Right atrium auricular region (tissue), 2 donors: ENCODE measurements around the gene TRIO. TPM values are rescaled to one million over a fixed set of nuclear protein-coding genes. Genes with fewer than 3 reads are reported as not detected.

Source experiments
- DNase-seq: peaks from one replicate; pipeline ENCODE4 v3.0.0-alpha.2; 2019; ENCODE audit warnings: low spot score
- H3K27ac ChIP-seq, 2 donors: fragments of 200-600 bp; sonication (generic); 1 replicate in 1 of 2; 2 replicates in 1 of 2; pipeline ENCODE4 v1.5.1; 2016 to 2019
- H3K27me3 ChIP-seq, 2 donors: fragments of 200-600 bp; sonication (generic); one replicate each; pipeline versions ENCODE4 v1.5.1 to v1.6.0; 2017 to 2019
- H3K36me3 ChIP-seq: fragments of 200-600 bp; sonication (generic); one replicate; pipeline ENCODE4 v1.5.1; 2016
- H3K4me1 ChIP-seq, 2 donors: fragments of 200-600 bp; sonication (generic); one replicate each; pipeline versions ENCODE4 v1.5.1 to v1.6.0; 2017 to 2019
- H3K4me3 ChIP-seq, 2 donors: fragments of 200-600 bp; sonication (generic); 1 replicate in 1 of 2; 2 replicates in 1 of 2; pipeline ENCODE4 v1.5.1; 2017 to 2019; ENCODE audit warnings: mild to moderate bottlenecking in 1 of 2, moderate library complexity in 1 of 2
- H3K9me3 ChIP-seq, 2 donors: fragments of 200-600 bp; sonication (generic); one replicate each; pipeline ENCODE4 v1.5.1; 2019
- total RNA-seq, 2 donors: library from RNA; depleted of rRNA; stranded (reverse); fragments of >200 nt; gene quantifications; one replicate each; pipeline ENCODE4 v1.1.0, GENCODE V29; 2016
- TF ChIP-seq, protein P1 (sequence below), 2 donors: fragments of 200-600 bp; sonication (generic); IDR thresholded peaks; one replicate each; pipeline ENCODE4 v1.5.1; 2019; ENCODE audit warnings: antibody characterized with exemption in 2 of 2

Gene TRIO
- total RNA-seq, 2 donors from 2014 or later, result 51.6 to 67.0 TPM

- TF ChIP-seq, protein P1, sequence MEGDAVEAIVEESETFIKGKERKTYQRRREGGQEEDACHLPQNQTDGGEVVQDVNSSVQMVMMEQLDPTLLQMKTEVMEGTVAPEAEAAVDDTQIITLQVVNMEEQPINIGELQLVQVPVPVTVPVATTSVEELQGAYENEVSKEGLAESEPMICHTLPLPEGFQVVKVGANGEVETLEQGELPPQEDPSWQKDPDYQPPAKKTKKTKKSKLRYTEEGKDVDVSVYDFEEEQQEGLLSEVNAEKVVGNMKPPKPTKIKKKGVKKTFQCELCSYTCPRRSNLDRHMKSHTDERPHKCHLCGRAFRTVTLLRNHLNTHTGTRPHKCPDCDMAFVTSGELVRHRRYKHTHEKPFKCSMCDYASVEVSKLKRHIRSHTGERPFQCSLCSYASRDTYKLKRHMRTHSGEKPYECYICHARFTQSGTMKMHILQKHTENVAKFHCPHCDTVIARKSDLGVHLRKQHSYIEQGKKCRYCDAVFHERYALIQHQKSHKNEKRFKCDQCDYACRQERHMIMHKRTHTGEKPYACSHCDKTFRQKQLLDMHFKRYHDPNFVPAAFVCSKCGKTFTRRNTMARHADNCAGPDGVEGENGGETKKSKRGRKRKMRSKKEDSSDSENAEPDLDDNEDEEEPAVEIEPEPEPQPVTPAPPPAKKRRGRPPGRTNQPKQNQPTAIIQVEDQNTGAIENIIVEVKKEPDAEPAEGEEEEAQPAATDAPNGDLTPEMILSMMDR (IDR thresholded peaks at IDR 0.05), result no peak
- peaks cover 36% of the 10 kb centered on the region for H3K36me3 ChIP-seq
- no peak for DNase-seq
These were observed 259.3 kb downstream of the TRIO start for GRCh38 chr5:14402424-14402823.

GRCh38 chr5:14404780-14405179, 261.6 kb downstream of the TRIO start:
- peaks cover 0 to 22% of the 10 kb centered on the region in 2 donors for H3K4me1 ChIP-seq

More at GRCh38 chr5:14402424-14402823, 259.3 kb downstream of the TRIO start:
- Histone ChIP-seq H3K4me1 (peaks cover 0 to 19% of the 10 kb centered on the region in 2 donors), H3K9me3 (no peaks in the 10 kb centered on the region), H3K27ac (no peak overlapping the region), H3K27me3 (no peaks in the 10 kb centered on the region), H3K4me3 (no peak overlapping the region)

DNA sequence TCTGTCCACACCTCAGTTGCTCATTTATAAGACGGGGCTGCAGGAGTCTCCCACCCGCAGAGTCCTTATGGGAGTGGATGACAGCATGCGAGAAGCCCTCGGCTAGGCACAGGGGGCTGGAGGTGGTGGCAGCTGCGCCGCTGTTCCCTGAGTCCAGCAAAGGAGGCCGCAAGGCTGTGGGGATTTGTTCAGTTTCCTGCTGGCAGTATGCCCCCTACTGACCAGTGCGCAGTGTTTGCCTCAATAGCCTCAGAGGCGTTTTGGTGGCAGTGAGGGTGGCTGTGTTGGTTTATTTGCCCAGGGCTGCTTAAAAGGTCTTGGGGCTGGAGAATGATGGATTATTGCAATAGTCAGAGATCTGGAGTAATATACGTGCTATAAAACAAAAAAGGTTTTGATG, 262.1 kb downstream of the TRIO start:
- no peaks in the 10 kb centered on the region for H3K9me3 ChIP-seq
- no peak overlapping the region for H3K4me3 ChIP-seq
- no peak for DNase-seq
- H3K27ac ChIP-seq, result no peak overlapping the region
- peaks cover 27% of the 10 kb centered on the region for H3K36me3 ChIP-seq
- no peaks in the 10 kb centered on the region for H3K27me3 ChIP-seq
- peaks cover 0 to 20% of the 10 kb centered on the region in 2 donors for H3K4me1 ChIP-seq
- TF ChIP-seq, protein P1 (IDR thresholded peaks at IDR 0.05), result no peak

More at GRCh38 chr5:14404780-14405179, 261.6 kb downstream of the TRIO start:
- peaks cover 30% of the 10 kb centered on the region for H3K36me3 ChIP-seq
- TF ChIP-seq, protein P1 (IDR thresholded peaks at IDR 0.05), result no peak
- no peak overlapping the region for H3K27ac ChIP-seq
- no peaks in the 10 kb centered on the region for H3K27me3 ChIP-seq
- no peak overlapping the region for H3K4me3 ChIP-seq
- no peaks in the 10 kb centered on the region for H3K9me3 ChIP-seq
- DNase-seq, result no peak

DNA sequence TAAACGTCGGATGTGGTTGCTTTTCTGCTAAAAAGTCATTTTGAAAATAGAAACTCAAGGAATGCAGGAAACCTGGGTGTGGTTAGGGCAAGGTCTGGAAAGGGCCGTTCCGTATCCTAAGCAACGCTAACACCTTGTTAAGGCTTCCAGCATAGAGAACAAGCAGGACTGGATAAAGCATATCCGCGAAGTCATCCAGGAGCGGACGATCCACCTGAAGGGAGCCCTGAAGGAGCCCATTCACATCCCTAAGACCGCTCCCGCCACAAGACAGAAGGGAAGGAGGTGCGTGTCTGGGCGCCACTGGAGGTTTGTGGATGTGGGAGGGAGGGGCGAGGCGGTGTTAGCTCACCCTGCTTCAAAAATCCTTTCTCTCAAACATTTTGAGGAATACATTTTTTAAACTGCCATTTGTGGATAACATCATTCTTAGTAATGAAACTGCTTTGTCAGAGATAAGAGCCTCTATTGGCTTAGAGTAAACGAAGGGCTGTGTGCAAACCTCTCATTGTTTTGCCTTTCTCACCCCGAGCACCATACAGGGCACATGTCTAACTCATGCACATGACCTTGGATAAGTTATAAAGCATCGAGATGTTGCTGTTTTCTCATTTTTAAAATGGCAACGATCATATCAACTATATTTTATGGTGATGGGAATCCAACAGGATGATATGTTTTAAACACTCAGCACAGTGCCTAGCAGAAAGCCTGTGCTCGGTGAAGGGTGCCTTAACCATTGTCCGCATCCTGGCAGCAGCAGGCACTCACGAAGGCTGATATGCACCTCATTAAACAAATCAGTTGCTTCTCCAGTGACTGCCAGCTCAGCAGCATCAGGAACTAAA, 262.8 kb downstream of the TRIO start:
- Histone ChIP-seq H3K4me1 (peaks cover 0 to 18% of the 10 kb centered on the region in 2 donors), H3K4me3 (no peak overlapping the region), H3K9me3 (no peaks in the 10 kb centered on the region), H3K27ac (peak overlapping the region in 1 of 2 donors; percentile 68), H3K27me3 (no peaks in the 10 kb centered on the region), H3K36me3 (peaks cover 25% of the 10 kb centered on the region)
- TF ChIP-seq, protein P1 (IDR thresholded peaks at IDR 0.05), result no peak
- no peak for DNase-seq

DNA sequence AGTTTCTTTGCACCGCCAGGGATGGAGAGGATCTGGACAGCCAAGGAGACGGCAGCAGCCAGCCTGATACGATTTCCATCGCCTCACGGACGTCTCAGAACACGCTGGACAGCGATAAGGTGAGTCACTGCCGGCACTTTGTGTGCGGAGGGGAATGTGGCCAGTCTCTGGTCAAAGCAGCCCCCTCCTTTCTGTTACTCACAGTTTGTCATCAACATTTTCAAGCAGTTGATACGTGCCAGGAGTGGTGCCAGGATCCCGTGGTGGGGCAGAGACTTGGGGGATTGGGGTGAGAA, 263.4 kb downstream of the TRIO start:
- H3K27ac ChIP-seq, result peak overlapping the region in 1 of 2 donors; percentile 68
- H3K9me3 ChIP-seq, result no peaks in the 10 kb centered on the region
- DNase-seq, result no peak
- TF ChIP-seq, protein P1 (IDR thresholded peaks at IDR 0.05), result no peak
- peaks cover 0 to 18% of the 10 kb centered on the region in 2 donors for H3K4me1 ChIP-seq
- peaks cover 20% of the 10 kb centered on the region for H3K36me3 ChIP-seq
- H3K4me3 ChIP-seq, result no peak overlapping the region
- H3K27me3 ChIP-seq, result no peaks in the 10 kb centered on the region
